ENCODE data around the gene LAGE3. TPM values are rescaled to one million over a fixed set of nuclear protein-coding genes. Genes with fewer than 3 reads are reported as not detected.

The LAGE3 gene
- total and polyA plus RNA-seq, 7 donors, result 10.7 to 64.8 (median 24.1) TPM

DNA sequence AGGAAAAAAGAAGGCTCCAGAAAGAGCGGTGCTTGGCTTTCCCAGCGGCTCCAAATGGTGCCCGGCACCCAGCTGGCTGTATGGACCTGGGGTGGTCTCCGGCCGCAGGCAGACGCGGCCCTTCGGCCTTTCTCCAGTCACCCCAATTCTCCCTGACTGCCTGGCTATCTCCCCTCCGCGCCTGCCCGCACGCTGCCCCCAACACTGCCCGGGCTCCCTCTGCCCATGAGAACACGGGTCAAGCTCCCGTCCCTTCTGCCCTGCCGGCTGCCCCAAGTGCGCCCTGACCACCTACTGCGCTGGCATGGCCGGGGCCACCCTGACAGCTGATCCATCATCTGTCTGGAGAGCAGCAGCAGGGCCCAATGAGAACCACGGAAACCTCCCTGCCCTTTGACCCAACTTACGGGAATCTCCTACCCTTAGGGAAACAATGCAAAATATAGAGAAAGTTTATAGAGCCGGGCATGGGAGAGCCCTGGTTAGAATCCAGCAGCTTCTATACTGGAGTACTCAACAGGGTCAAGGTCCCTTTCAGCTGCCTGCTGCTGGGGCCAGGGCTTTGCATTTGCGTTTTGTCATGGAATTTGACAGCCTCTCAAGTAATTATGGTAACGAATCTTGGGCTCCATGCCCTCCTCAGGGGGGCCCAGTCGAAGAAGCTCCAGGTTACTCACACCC lies 38.2 kb upstream of the LAGE3 start:
- Histone ChIP-seq H3K9me3 (no peaks in the 10 kb centered on the region), H3K4me3 (peak overlapping the region; percentile 76), H3K4me1 (no peaks in the 10 kb centered on the region), H3K27me3 (ENCODE audit: insufficient read depth in 3 of 3, low read length in 2 of 3) (no peaks in the 10 kb centered on the region), H3K36me3 (ENCODE audit: insufficient read depth in 1 of 2, low read depth in 1 of 2) (no peaks in the 10 kb centered on the region), H3K27ac (peak overlapping the region; percentile 87)
- ATAC-seq, result peak in 1 of 4 donors; percentile 8
- TF ChIP-seq, protein P1, sequence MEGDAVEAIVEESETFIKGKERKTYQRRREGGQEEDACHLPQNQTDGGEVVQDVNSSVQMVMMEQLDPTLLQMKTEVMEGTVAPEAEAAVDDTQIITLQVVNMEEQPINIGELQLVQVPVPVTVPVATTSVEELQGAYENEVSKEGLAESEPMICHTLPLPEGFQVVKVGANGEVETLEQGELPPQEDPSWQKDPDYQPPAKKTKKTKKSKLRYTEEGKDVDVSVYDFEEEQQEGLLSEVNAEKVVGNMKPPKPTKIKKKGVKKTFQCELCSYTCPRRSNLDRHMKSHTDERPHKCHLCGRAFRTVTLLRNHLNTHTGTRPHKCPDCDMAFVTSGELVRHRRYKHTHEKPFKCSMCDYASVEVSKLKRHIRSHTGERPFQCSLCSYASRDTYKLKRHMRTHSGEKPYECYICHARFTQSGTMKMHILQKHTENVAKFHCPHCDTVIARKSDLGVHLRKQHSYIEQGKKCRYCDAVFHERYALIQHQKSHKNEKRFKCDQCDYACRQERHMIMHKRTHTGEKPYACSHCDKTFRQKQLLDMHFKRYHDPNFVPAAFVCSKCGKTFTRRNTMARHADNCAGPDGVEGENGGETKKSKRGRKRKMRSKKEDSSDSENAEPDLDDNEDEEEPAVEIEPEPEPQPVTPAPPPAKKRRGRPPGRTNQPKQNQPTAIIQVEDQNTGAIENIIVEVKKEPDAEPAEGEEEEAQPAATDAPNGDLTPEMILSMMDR (IDR thresholded peaks at IDR 0.05), result no peak
- intact Hi-C loops (cut with DNase I), result no loop called here
- DNase-seq, result no peak
- WGBS, 3 donors, result 44 to 57% (median 49%) methylated on average over 19 to 25 of the region's 25 CpGs

DNA sequence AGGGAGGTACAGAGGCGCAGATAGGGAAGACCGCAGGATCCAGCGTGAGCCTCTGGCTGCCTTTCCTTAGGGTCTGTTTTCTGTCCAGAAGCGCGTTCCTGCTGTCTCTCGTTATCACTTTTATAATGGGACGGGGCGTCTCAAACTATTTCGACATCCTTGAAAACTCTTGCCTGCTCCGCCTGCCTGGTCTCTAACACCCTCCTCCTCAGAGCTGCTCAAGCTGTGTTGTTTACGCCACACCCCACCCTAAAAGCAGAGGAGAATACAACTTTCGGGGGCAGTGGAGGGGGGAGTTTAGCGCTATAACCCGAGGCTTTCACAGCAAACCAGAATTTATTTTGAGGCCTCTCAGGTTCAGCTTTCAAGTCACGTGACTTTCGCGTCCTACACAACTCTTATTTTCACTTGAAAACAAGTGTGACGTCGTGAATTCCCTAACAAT lies 37.6 kb upstream of the LAGE3 start:
- intact Hi-C loops (cut with DNase I), result no loop called here
- peak overlapping the region; percentile 87 for H3K27ac ChIP-seq
- no peaks in the 10 kb centered on the region for H3K36me3 ChIP-seq (ENCODE audit: insufficient read depth in 1 of 2, low read depth in 1 of 2)
- H3K9me3 ChIP-seq, result no peaks in the 10 kb centered on the region
- H3K27me3 ChIP-seq (ENCODE audit: insufficient read depth in 3 of 3, low read length in 2 of 3), result no peaks in the 10 kb centered on the region
- DNase-seq, result no peak
- TF ChIP-seq, protein P1 (IDR thresholded peaks at IDR 0.05), result no peak
- ATAC-seq, result peak; percentile 2 to 39 (median 8)
- H3K4me3 ChIP-seq, result peak overlapping the region; percentile 76
- WGBS, 3 donors, result 4 to 31% (median 4%) methylated on average over 17 to 19 of the region's 19 CpGs
- H3K4me1 ChIP-seq, result no peaks in the 10 kb centered on the region

DNA sequence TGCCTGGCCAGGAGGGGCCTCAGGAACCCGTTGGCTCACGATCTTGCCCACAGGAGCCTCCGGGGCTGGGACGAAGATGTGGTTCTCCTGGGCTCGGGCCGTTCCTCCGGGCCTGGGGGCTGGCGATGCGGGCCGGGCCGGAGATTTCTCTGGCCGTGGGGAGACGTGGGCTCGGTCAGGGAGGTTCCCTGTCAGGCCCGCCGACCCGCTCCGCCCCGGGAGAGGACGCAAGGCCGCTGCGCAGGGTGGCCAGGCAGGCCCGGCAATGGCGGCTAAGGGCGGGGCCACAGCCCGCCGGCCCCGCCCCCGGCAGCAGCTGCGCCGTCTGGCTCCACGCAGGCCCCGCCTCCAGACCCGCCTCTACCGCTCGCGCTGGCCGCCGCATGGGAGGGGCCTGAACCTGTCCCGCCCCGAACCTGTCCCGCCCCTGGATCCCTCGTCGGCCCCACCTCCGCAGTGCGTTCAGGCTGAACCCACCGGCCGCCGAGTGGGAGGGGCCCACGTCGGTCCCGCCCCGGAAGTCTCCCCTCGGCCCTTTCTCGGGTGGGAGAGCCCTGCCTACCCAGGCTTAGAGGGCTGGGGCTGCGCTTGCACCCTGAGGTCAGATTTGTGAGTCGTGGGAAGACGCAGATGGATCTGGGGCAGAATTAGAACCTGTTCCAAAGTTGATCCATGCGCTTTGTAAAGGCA lies 37.0 kb upstream of the LAGE3 start, which contains the start of gene FAM3A:
TSS of gene FAM3A (minus strand) at position 267 of the 690 bp plus-strand sequence. CDS start 460 bp downstream, outside the sequence.
- peak; percentile 94 to 97 for DNase-seq
- Histone ChIP-seq H3K27ac (peak within 1 kb of the TSS; percentile 87), H3K4me3 (peak within 1 kb of the TSS; percentile 76), H3K4me1 (no peaks in the 10 kb centered on the region), H3K9me3 (no peaks in the 10 kb centered on the region), H3K36me3 (ENCODE audit: insufficient read depth in 1 of 2, low read depth in 1 of 2) (no peaks in the 10 kb centered on the region), H3K27me3 (ENCODE audit: insufficient read depth in 3 of 3, low read length in 2 of 3) (no peaks in the 10 kb centered on the region)
- 0 to 39% (median 1%) methylated on average over 4 to 59 of the region's 59 CpGs for WGBS, 3 donors
- TF ChIP-seq, protein P1 (IDR thresholded peaks at IDR 0.05), result no peak
- peak; percentile 95 to 97 (median 97) for ATAC-seq
- intact Hi-C loops (cut with DNase I), result no loop called here

DNA sequence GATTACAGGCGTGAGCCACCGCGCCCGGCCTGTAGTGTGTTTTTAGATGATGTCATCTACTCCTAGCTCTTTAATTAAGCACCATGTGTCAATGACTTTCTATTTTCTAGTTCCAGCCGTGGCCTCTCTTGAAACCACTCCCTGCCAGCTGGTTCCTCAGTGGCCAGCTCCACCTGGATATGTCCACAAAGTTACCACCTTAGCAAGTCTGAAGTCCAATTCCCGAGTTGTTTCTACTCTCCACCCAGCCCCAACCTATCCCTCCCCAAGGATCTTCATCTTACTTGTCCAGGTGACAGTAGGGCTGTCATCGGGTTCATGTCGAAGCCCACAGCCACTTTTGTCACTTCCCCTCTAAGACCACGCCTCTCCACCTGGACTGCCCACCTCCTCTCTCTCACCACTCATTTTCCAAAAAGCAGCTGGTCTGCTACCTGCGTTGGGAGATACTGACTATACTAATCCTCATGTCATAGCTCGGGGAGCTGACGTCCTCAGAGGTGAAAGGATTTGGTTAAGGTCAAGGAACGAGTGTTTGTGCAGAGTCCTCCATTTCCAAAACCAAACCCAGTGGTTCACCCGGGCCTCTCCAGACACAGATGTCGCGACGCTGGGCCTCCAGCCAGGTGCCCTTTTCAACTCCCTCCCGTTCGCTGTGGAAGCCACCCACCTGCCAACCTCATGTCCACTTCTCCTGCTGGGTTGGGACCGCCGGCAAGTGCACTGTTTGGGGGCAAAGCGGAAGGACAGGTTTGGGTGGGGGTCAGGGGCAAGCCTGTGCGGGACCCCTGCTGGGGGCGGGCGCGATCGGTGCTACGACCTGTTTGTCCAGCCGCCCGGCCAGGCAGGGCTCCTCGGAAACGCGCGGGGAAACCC lies 36.2 kb upstream of the LAGE3 start:
- intact Hi-C loops (cut with DNase I), result no loop called here
- no peaks in the 10 kb centered on the region for H3K9me3 ChIP-seq
- H3K27ac ChIP-seq, result peak overlapping the region; percentile 87
- ATAC-seq (peak; percentile 1 to 39 (median 22)), DNase-seq (peak in 1 of 2 donors; percentile 70)
- no peaks in the 10 kb centered on the region for H3K36me3 ChIP-seq (ENCODE audit: insufficient read depth in 1 of 2, low read depth in 1 of 2)
- TF ChIP-seq, protein P1 (IDR thresholded peaks at IDR 0.05), result no peak
- no peaks in the 10 kb centered on the region for H3K27me3 ChIP-seq (ENCODE audit: insufficient read depth in 3 of 3, low read length in 2 of 3)
- no peaks in the 10 kb centered on the region for H3K4me1 ChIP-seq
- WGBS, 3 donors, result 7 to 45% (median 19%) methylated on average over 27 to 34 of the region's 34 CpGs
- H3K4me3 ChIP-seq, result peak overlapping the region; percentile 76

All from psoas muscle (tissue), 8 donors.